Kidney epithelial cell (primary cell): ENCODE data around the gene DCAF6. TPM values are rescaled to one million over a fixed set of nuclear protein-coding genes. Genes with fewer than 3 reads are reported as not detected.

ENCODE experiments used
- DNase-seq: peaks from one replicate; pipeline ENCODE4 v3.0.0-alpha.2; 2010; ENCODE audit warnings: low read depth
- H3K27me3 ChIP-seq: 2 replicates; pipeline ENCODE4 v1.6.0; 2011; ENCODE audit warnings: low read length; ENCODE audit not compliant: control insufficient read depth, insufficient read depth
- H3K36me3 ChIP-seq: 2 replicates; pipeline ENCODE4 v1.5.1; 2011; ENCODE audit warnings: low read length; ENCODE audit not compliant: control insufficient read depth, insufficient read depth
- H3K4me3 ChIP-seq: 2 replicates; pipeline ENCODE4 v1.5.1; 2011; ENCODE audit warnings: low read depth, mild to moderate bottlenecking, control low read depth, low read length
- CTCF ChIP-seq: IDR thresholded peaks from 2 replicates; pipeline ENCODE4 v1.5.1; 2011; ENCODE audit warnings: mild to moderate bottlenecking, moderate library complexity, low read length, control low read depth, inconsistent platforms; ENCODE audit not compliant: insufficient read depth, poor library complexity, severe bottlenecking
- total RNA-seq: library from RNA; depleted of rRNA; stranded (reverse); fragments of >200 nt; gene quantifications from 2 replicates; pipeline ENCODE4 v1.2.3, GENCODE V29; 2015

Gene DCAF6
- total RNA-seq, 1 donor from 2014 or later = 27.2 TPM

DNA sequence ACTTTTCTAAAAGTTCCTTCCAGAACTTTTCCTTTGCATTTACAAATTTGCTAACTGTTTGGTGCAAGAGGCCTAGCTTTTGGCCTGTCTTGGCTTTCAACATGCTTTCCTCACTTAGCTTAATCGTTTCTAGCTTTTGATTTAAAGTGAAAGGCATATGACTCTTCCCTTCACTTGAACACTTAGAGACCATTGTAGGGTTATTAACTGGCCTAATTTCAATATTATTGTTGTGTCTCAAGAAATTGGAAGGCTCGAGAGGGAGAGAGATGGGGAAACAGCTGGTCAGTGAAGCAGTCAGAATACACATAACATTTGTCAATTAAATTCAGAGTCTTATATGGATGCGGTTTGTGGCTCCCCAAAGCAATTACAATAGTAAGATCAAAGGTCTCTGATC lies 63.4 kb downstream of the DCAF6 start:
- no peaks in the 10 kb centered on the region for H3K36me3 ChIP-seq
- H3K4me3 ChIP-seq = no peak overlapping the region
- DNase-seq = no peak
- no peaks in the 10 kb centered on the region for H3K27me3 ChIP-seq
- no peak for TF ChIP-seq CTCF

DNA sequence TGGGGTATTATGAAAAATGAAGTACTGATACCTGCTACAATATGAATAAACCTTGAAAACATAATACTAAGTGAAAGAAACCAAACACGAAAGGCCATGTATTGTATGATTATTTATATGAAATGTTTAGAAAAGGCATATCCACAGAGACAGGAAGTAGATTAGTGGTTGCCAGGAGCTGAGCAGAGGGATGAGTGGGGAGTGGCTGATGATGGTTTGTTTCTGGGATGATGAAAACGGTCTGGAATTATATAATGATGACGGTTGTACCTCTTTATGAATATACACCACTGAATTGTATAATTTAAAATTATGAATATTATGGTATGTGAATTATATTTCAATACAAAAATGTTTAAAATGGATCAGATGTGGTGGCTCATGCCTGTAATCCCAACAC lies 64.2 kb downstream of the DCAF6 start:
- Histone ChIP-seq H3K4me3 (no peak overlapping the region), H3K36me3 (no peaks in the 10 kb centered on the region), H3K27me3 (no peaks in the 10 kb centered on the region)
- DNase-seq = no peak
- no peak for TF ChIP-seq CTCF

- DNase-seq = no peak
- H3K36me3 ChIP-seq = no peaks in the 10 kb centered on the region
- TF ChIP-seq CTCF = no peak
- H3K4me3 ChIP-seq = no peak overlapping the region
- no peaks in the 10 kb centered on the region for H3K27me3 ChIP-seq
These were observed 64.7 kb downstream of the DCAF6 start for GRCh38 chr1:168001213-168001612.

- Histone ChIP-seq H3K4me3 (no peak overlapping the region), H3K27me3 (no peaks in the 10 kb centered on the region), H3K36me3 (no peaks in the 10 kb centered on the region)
- TF ChIP-seq CTCF = no peak
- no peak for DNase-seq
These were observed 68.0 kb downstream of the DCAF6 start for GRCh38 chr1:168004531-168004930.

GRCh38 chr1:168005529-168005928 lies 69.0 kb downstream of the DCAF6 start:
- Histone ChIP-seq H3K36me3 (no peaks in the 10 kb centered on the region), H3K27me3 (no peaks in the 10 kb centered on the region), H3K4me3 (no peak overlapping the region)
- no peak for DNase-seq
- no peak for TF ChIP-seq CTCF

- no peak for TF ChIP-seq CTCF
- no peaks in the 10 kb centered on the region for H3K36me3 ChIP-seq
- no peak for DNase-seq
- H3K4me3 ChIP-seq = no peak overlapping the region
- no peaks in the 10 kb centered on the region for H3K27me3 ChIP-seq
These were observed 71.2 kb downstream of the DCAF6 start for GRCh38 chr1:168007691-168008090.
